LNCAP (cell line): ENCODE data around the gene KRTAP10-1.
"Not testable (repeated sequence)": the region's sequence is repeated elsewhere in the genome, so short reads cannot be mapped to it uniquely, and the experiment has no call there.

Source experiments
- TF ChIP-seq, protein P1 (sequence below): fragments of 450-650 bp; IDR thresholded peaks from 2 replicates; pipeline ENCODE4 v1.5.1; 2017; ENCODE audit warnings: mild to moderate bottlenecking

The KRTAP10-1 gene

GRCh38 chr21:44580231-44580821, 40.3 kb upstream of the KRTAP10-1 start, which contains the start of gene KRTAP10-5:
Gene KRTAP10-5 (minus strand): TSS chr21:44580604. CDS start chr21:44580578, 26 bp downstream.
- TF ChIP-seq, protein P1, sequence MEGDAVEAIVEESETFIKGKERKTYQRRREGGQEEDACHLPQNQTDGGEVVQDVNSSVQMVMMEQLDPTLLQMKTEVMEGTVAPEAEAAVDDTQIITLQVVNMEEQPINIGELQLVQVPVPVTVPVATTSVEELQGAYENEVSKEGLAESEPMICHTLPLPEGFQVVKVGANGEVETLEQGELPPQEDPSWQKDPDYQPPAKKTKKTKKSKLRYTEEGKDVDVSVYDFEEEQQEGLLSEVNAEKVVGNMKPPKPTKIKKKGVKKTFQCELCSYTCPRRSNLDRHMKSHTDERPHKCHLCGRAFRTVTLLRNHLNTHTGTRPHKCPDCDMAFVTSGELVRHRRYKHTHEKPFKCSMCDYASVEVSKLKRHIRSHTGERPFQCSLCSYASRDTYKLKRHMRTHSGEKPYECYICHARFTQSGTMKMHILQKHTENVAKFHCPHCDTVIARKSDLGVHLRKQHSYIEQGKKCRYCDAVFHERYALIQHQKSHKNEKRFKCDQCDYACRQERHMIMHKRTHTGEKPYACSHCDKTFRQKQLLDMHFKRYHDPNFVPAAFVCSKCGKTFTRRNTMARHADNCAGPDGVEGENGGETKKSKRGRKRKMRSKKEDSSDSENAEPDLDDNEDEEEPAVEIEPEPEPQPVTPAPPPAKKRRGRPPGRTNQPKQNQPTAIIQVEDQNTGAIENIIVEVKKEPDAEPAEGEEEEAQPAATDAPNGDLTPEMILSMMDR = not testable (repeated sequence)

DNA sequence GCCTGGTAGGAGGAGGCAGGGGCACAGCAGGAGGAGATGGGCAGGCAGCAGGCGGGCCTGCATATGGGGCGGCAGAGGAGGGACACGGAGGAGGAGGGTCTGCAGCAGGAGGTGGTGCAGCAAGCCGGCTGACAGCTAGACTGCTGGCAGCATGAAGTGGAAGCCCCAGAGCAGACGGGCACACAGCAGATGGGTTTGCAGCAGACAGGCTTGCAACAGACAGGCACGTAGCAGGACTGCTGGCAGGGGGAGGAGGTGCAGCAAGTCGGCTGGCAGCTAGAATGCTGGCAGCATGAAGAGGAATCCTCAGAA, 39.8 kb upstream of the KRTAP10-1 start:
- TF ChIP-seq, protein P1 = no peak

- TF ChIP-seq, protein P1 = no peak
These were observed 39.2 kb upstream of the KRTAP10-1 start for GRCh38 chr21:44579056-44579832.

- TF ChIP-seq, protein P1 = no peak
These were observed 38.5 kb upstream of the KRTAP10-1 start for GRCh38 chr21:44578371-44579055.

DNA sequence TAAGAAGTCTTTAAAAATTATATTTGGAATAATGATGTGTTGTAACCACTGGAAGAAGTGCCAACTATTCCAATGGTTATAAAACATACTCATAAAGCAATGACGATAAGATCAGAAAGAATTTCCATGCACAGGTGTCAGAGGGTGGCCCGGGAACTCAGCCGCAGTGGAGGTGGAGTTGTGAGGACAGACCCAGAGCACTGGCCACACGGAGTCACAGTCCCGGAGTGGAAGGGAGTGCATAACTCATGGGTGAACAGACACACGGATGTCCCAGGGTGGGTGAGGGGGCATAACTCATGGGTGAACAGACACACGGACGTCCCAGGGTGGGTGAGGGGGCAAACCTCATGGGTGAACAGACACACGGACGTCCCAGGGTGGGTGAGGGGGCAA, 36.0 kb upstream of the KRTAP10-1 start:
- TF ChIP-seq, protein P1 = no peak

- TF ChIP-seq, protein P1 = no peak
These were observed 35.5 kb upstream of the KRTAP10-1 start for GRCh38 chr21:44575307-44576024.

DNA sequence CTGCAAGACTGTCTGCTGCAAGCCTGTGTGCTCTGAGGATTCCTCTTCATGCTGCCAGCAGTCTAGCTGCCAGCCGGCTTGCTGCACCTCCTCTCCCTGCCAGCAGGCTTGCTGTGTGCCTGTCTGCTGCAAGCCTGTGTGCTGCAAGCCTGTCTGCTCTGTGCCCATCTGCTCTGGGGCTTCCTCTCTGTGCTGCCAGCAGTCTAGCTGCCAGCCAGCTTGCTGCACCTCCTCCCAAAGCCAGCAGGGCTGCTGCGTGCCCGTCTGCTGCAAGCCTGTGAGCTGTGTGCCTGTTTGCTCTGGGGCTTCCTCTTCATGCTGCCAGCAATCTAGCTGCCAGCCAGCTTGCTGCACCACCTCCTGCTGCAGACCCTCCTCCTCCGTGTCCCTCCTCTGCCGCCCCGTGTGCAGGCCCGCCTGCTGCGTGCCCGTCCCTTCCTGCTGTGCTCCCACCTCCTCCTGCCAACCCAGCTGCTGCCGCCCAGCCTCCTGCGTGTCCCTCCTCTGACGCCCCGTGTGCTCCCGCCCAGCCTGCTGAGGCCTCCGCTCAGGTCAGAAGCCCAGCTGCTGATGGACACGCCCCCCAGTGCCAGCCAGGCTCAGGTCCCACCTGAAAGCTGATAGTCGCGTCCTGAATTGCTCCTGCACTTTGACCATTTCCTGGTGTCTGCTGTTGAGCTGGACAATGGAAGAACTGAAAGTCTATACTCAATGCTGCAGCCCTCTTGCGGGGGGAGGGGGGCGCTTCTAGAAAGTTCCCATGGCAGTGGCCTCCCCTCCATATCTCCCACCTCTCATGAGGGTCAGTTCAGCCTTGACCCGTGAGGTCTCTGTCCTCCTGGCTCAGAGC, 34.7 kb upstream of the KRTAP10-1 start:
- TF ChIP-seq, protein P1 = no peak
